Esophagus squamous epithelium (tissue), 5 donors: Measurements from ENCODE around the gene AEBP1. TPM values are rescaled to one million over a fixed set of nuclear protein-coding genes. Genes with fewer than 3 reads are reported as not detected.
A peak's percentile ranks its signal among the peaks of the same experiment; 100 is the strongest.

Experiments
- DNase-seq: peaks from one replicate; lab custom pipeline; 2025; lab: John Stamatoyannopoulos, UW
- H3K27ac ChIP-seq, 4 donors: fragments of 200-600 bp; sonication (generic); one replicate each; pipeline ENCODE4 v1.5.1; 2016 to 2019; ENCODE audit warnings: mild to moderate bottlenecking in 1 of 4
- H3K27me3 ChIP-seq, 4 donors: fragments of 200-600 bp; sonication (generic); 1 replicate in 3 of 4; 2 replicates in 1 of 4; pipeline versions ENCODE4 v1.5.1 to v1.6.0; 2017 to 2021; ENCODE audit warnings: antibody characterized with exemption in 1 of 4
- H3K36me3 ChIP-seq, 3 donors: fragments of 200-600 bp; sonication (generic); one replicate each; pipeline ENCODE4 v1.5.1; 2016 to 2019
- H3K4me1 ChIP-seq, 3 donors: fragments of 200-600 bp; sonication (generic); one replicate each; pipeline ENCODE4 v1.5.1; 2017 to 2019
- H3K4me3 ChIP-seq, 4 donors: fragments of 200-600 bp; sonication (generic); 1 replicate in 3 of 4; 2 replicates in 1 of 4; pipeline ENCODE4 v1.5.1; 2016 to 2019; ENCODE audit warnings: mild to moderate bottlenecking in 2 of 4, moderate library complexity in 1 of 4
- H3K9me3 ChIP-seq, 3 donors: fragments of 200-600 bp; sonication (generic); one replicate each; pipeline ENCODE4 v1.5.1; 2016 to 2019
- CTCF ChIP-seq, 6 experiments: fragments of 450-650 bp in 4 of 6; fragments of 200-600 bp in 2 of 6; sonication (generic) in 2 of 6; IDR thresholded peaks; one replicate each; pipeline ENCODE4 v1.5.1; 2016 to 2019; ENCODE audit warnings: antibody characterized with exemption in 6 of 6, mild to moderate bottlenecking in 4 of 6, moderate library complexity in 4 of 6
- POLR2A ChIP-seq, 4 donors: fragments of 450-650 bp; IDR thresholded peaks; one replicate each; pipeline ENCODE4 v1.6.1; 2017; ENCODE audit warnings: antibody characterized with exemption in 4 of 4, mild to moderate bottlenecking in 4 of 4, moderate library complexity in 3 of 4
- WGBS, 2 donors: methylation state at CpG; one replicate each; pipeline ENCODE4 v1.1.5; 2018; 5-methylcytosine and 5-hydroxymethylcytosine counted together
- intact Hi-C: fragments of 100-400 bp; cut with DNase I; formaldehyde crosslinking; loops from one replicate; pipeline ENCODE4 v1.15.0; 2022
- total RNA-seq, 4 donors: library from RNA; depleted of rRNA; stranded (reverse); fragments of >200 nt; gene quantifications; one replicate each; pipeline ENCODE4 v1.1.0, GENCODE V29; 2016
- donor health status: DM: yes; HTN: yes; CAD: no.

The AEBP1 gene
- total RNA-seq, 4 donors from 2014 or later: 4.6 to 83.9 (median 25.2) TPM

GRCh38 chr7:44084701-44085100 lies 19.4 kb upstream of the AEBP1 start:
- intact Hi-C loops: no loop called here
- H3K27me3 ChIP-seq: no peaks in the 10 kb centered on the region
- H3K4me3 ChIP-seq: no peak overlapping the region
- H3K9me3 ChIP-seq: no peaks in the 10 kb centered on the region
- peaks cover 9 to 11% (median 11%) of the 10 kb centered on the region in 3 donors for H3K36me3 ChIP-seq
- no peak for DNase-seq
- WGBS, 2 donors: 57 to 67% methylated on average over 3 to 4 of the region's 4 CpGs
- peaks cover 0 to 70% (median 42%) of the 10 kb centered on the region in 3 donors for H3K4me1 ChIP-seq
- no peak for TF ChIP-seq CTCF (IDR thresholded peaks at IDR 0.05)
- TF ChIP-seq POLR2A (IDR thresholded peaks at IDR 0.05): no peak
- peak overlapping the region in 2 of 4 donors; percentile 91 to 96 for H3K27ac ChIP-seq

- DNase-seq: no peak
- H3K27me3 ChIP-seq: no peaks in the 10 kb centered on the region
- peaks cover under 1 to 3% (median 3%) of the 10 kb centered on the region in 3 donors for H3K36me3 ChIP-seq
- no peak overlapping the region for H3K4me3 ChIP-seq
- intact Hi-C loops: no loop called here
- WGBS, 2 donors: 60 to 72% methylated on average over 3 of the region's 3 CpGs
- H3K27ac ChIP-seq: peak overlapping the region in 3 of 4 donors; percentile 14 to 57 (median 29)
- peaks cover 0 to 70% (median 35%) of the 10 kb centered on the region in 3 donors for H3K4me1 ChIP-seq
- TF ChIP-seq CTCF (IDR thresholded peaks at IDR 0.05): peak in 1 of 6 experiments; percentile 11
- TF ChIP-seq POLR2A (IDR thresholded peaks at IDR 0.05): no peak
- no peaks in the 10 kb centered on the region for H3K9me3 ChIP-seq
Measured at GRCh38 chr7:44085546-44085945, 18.6 kb upstream of the AEBP1 start.

GRCh38 chr7:44086627-44087026 lies 17.5 kb upstream of the AEBP1 start:
- peaks cover 0 to 65% (median 24%) of the 10 kb centered on the region in 3 donors for H3K4me1 ChIP-seq

GRCh38 chr7:44087911-44088838 lies 16.0 kb upstream of the AEBP1 start:
- no peak for DNase-seq
- intact Hi-C loops: no loop called here
- H3K4me3 ChIP-seq: no peak overlapping the region

More at GRCh38 chr7:44086627-44087026, 17.5 kb upstream of the AEBP1 start:
- WGBS, 2 donors: 93 to 97% methylated on average over 3 of the region's 3 CpGs
- H3K27ac ChIP-seq: peak overlapping the region in 3 of 4 donors; percentile 78 to 93 (median 84)
- H3K4me3 ChIP-seq: no peak overlapping the region
- H3K27me3 ChIP-seq: no peaks in the 10 kb centered on the region
- no peaks in the 10 kb centered on the region for H3K36me3 ChIP-seq
- DNase-seq: no peak
- TF ChIP-seq CTCF (IDR thresholded peaks at IDR 0.05) (no peak), POLR2A (IDR thresholded peaks at IDR 0.05) (no peak)
- no peaks in the 10 kb centered on the region for H3K9me3 ChIP-seq
- intact Hi-C loops: no loop called here

More at GRCh38 chr7:44087911-44088838, 16.0 kb upstream of the AEBP1 start:
- Histone ChIP-seq H3K9me3 (no peaks in the 10 kb centered on the region), H3K4me1 (peaks cover 0 to 57% (median 23%) of the 10 kb centered on the region in 3 donors), H3K27me3 (no peaks in the 10 kb centered on the region), H3K27ac (peak overlapping the region; percentile 69 to 93 (median 81)), H3K36me3 (no peaks in the 10 kb centered on the region)
- TF ChIP-seq POLR2A (IDR thresholded peaks at IDR 0.05) (no peak), CTCF (IDR thresholded peaks at IDR 0.05) (no peak)
- 46 to 63% methylated on average over 14 to 19 of the region's 20 CpGs for WGBS, 2 donors
